Ovary (tissue), 9 donors: ENCODE measurements around the gene SLC6A12. TPM values are rescaled to one million over a fixed set of nuclear protein-coding genes. Genes with fewer than 3 reads are reported as not detected.

Source experiments
- DNase-seq, 5 donors: peaks; one replicate each; pipeline ENCODE4 v3.0.0-alpha.2; 2019 to 2020
- H3K27ac ChIP-seq, 2 donors: fragments of 200-600 bp; one replicate each; pipeline versions ENCODE4 v1.5.1 to v1.8.0; 2019 to 2022
- H3K27me3 ChIP-seq: fragments of 200-600 bp; one replicate; pipeline ENCODE4 v1.8.0; 2022
- H3K36me3 ChIP-seq: fragments of 200-600 bp; sonication (generic); one replicate; pipeline ENCODE4 v1.5.1; 2019
- H3K4me1 ChIP-seq: one replicate; pipeline ENCODE4 v1.8.1; 2013; ENCODE audit warnings: mild to moderate bottlenecking, moderate library complexity; ENCODE audit not compliant: insufficient read depth
- H3K4me3 ChIP-seq: fragments of 200-600 bp; sonication (generic); one replicate; pipeline ENCODE4 v1.5.1; 2017
- H3K9me3 ChIP-seq, 2 donors: fragments of 200-600 bp in 1 of 2; sonication (generic) in 1 of 2; one replicate each; pipeline versions ENCODE4 v1.5.1 to v1.8.1; 2013 to 2019; ENCODE audit warnings: mild to moderate bottlenecking in 1 of 2, moderate library complexity in 1 of 2
- CTCF ChIP-seq, 3 donors: fragments of 450-650 bp in 2 of 3; fragments of 200-600 bp in 1 of 3; IDR thresholded peaks; one replicate each; pipeline versions ENCODE4 v1.5.1 to v1.8.0; 2016 to 2022; ENCODE audit warnings: antibody characterized with exemption in 3 of 3, mild to moderate bottlenecking in 1 of 3
- EP300 ChIP-seq: sonication (generic); formaldehyde crosslinking; IDR thresholded peaks from one replicate; pipeline ENCODE4 v1.6.1; 2017; ENCODE audit warnings: antibody characterized with exemption
- POLR2A ChIP-seq: fragments of 450-650 bp; IDR thresholded peaks from one replicate; pipeline ENCODE4 v1.6.1; 2017; ENCODE audit warnings: antibody characterized with exemption, mild to moderate bottlenecking, moderate library complexity
- WGBS, 3 donors: extraction: QIAGEN DNeasy Blood & Tissue Kit in 1 of 3; methylation state at CpG; one replicate each; pipeline versions ENCODE4 v1.1.5 to v1.1.7; 2013 to 2017; 5-methylcytosine and 5-hydroxymethylcytosine counted together
- intact Hi-C, 4 donors: fragments of 100-400 bp; cut with DNase I; formaldehyde crosslinking; loops; one replicate each; pipeline versions ENCODE4 v1.11.0 to v1.15.1; 2022 to 2023
- polyA plus RNA-seq, 2 donors: library from polyadenylated mRNA; stranded (reverse); fragments of 200-250 nt in 1 of 2; fragments of 350-450 nt in 1 of 2; fragmentation: Illumina TruSeq in 1 of 2; extraction: RNeasy Lipid Tissue Mini Kit (QIAGEN cat#74804) in 1 of 2; gene quantifications; one replicate each; pipeline ENCODE4 v1.2.3, GENCODE V29; 2013 to 2014
- total RNA-seq, 7 donors: library from RNA; depleted of rRNA in 2 of 7; stranded (reverse); fragments of >200 nt in 2 of 7; fragmentation: NEBNext Ultra II Directional in 3 of 7; extraction: Animal tissue kit (Norgen Biotek cat#: 25700) in 3 of 7; gene quantifications; one replicate each; pipeline versions ENCODE4 v1.1.0 to v1.2.4, GENCODE V29; 2016 to 2023
- donor health status: DM: no; HTN: no; CAD: no; lungs with moderate emphysema.
- donor health status: DM: no; HTN: no; CAD: no.
- donor health status: Bipolar disorder and iron deficiency.
- donor health status: DM: yes; HTN: yes; CAD: no.
- donor health status: DM: no; HTN: no; CAD: no.
- donor health status: DM: yes; HTN: yes; CAD: no.

SLC6A12 gene
- total and polyA plus RNA-seq, 9 donors, result 0.24 to 7.5 (median 1.5) TPM; not detected in 1

DNA sequence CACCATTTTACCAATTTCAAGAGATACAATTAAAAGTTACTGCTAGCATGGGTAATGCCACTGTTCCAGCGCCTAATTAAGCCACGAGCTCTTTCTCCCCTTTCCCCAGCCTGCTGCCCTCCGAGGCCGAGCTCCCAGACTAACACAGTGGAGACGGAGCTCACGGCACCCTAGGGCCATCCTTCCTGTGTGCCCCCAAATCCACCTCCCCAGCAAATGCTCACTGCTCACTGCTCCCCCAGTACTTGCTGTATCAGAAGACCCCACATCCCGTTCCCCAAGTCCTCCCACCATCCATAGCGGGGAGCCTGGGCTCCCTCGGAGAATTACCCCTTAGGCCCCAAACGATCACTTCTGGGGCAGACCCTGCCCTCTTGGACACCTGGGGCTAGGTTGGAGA, 42.7 kb downstream of the SLC6A12 start:
- Histone ChIP-seq H3K27me3 (no peaks in the 10 kb centered on the region), H3K4me1 (peaks cover 7% of the 10 kb centered on the region), H3K27ac (no peak overlapping the region), H3K36me3 (no peaks in the 10 kb centered on the region), H3K4me3 (no peak overlapping the region), H3K9me3 (no peaks in the 10 kb centered on the region)
- intact Hi-C loops, result no loop called here
- DNase-seq, result no peak
- TF ChIP-seq CTCF (IDR thresholded peaks at IDR 0.05), result no peak
- TF ChIP-seq EP300, result no peak
- TF ChIP-seq POLR2A, result no peak
- 85 to 87% (median 87%) methylated on average over 10 of the region's 10 CpGs for WGBS, 3 donors

- Histone ChIP-seq H3K36me3 (no peaks in the 10 kb centered on the region), H3K27ac (no peak overlapping the region), H3K4me1 (peaks cover 7% of the 10 kb centered on the region), H3K4me3 (no peak overlapping the region), H3K27me3 (no peaks in the 10 kb centered on the region), H3K9me3 (no peaks in the 10 kb centered on the region)
- 88 to 89% (median 88%) methylated on average over 28 to 29 of the region's 29 CpGs for WGBS, 3 donors
- intact Hi-C loops, result no loop called here
- DNase-seq, result no peak
- TF ChIP-seq EP300 (no peak), CTCF (IDR thresholded peaks at IDR 0.05) (no peak), POLR2A (no peak)
Observed at GRCh38 chr12:170371-171225, 43.4 kb downstream of the SLC6A12 start.

- no peaks in the 10 kb centered on the region for H3K27me3 ChIP-seq
- H3K9me3 ChIP-seq, result no peaks in the 10 kb centered on the region
- no peaks in the 10 kb centered on the region for H3K36me3 ChIP-seq
- 83 to 91% (median 89%) methylated on average over 15 to 17 of the region's 17 CpGs for WGBS, 3 donors
- intact Hi-C loops, result no loop called here
- DNase-seq, result no peak
- H3K4me3 ChIP-seq, result no peak overlapping the region
- TF ChIP-seq CTCF (IDR thresholded peaks at IDR 0.05) (no peak), POLR2A (no peak), EP300 (no peak)
- H3K4me1 ChIP-seq, result peaks cover 5% of the 10 kb centered on the region
- no peak overlapping the region for H3K27ac ChIP-seq
Observed at GRCh38 chr12:169528-170370, 44.2 kb downstream of the SLC6A12 start.

GRCh38 chr12:168763-169525, 45.0 kb downstream of the SLC6A12 start:
- Histone ChIP-seq H3K27me3 (no peaks in the 10 kb centered on the region), H3K4me3 (no peak overlapping the region), H3K36me3 (no peaks in the 10 kb centered on the region), H3K27ac (no peak overlapping the region), H3K4me1 (no peaks in the 10 kb centered on the region), H3K9me3 (no peaks in the 10 kb centered on the region)
- WGBS, 3 donors, result 66 to 73% (median 71%) methylated on average over 22 of the region's 22 CpGs
- intact Hi-C loops, result no loop called here
- TF ChIP-seq CTCF (IDR thresholded peaks at IDR 0.05) (no peak), EP300 (no peak), POLR2A (no peak)
- no peak for DNase-seq
